ENCODE data around the gene WDFY4.

WDFY4 gene

DNA sequence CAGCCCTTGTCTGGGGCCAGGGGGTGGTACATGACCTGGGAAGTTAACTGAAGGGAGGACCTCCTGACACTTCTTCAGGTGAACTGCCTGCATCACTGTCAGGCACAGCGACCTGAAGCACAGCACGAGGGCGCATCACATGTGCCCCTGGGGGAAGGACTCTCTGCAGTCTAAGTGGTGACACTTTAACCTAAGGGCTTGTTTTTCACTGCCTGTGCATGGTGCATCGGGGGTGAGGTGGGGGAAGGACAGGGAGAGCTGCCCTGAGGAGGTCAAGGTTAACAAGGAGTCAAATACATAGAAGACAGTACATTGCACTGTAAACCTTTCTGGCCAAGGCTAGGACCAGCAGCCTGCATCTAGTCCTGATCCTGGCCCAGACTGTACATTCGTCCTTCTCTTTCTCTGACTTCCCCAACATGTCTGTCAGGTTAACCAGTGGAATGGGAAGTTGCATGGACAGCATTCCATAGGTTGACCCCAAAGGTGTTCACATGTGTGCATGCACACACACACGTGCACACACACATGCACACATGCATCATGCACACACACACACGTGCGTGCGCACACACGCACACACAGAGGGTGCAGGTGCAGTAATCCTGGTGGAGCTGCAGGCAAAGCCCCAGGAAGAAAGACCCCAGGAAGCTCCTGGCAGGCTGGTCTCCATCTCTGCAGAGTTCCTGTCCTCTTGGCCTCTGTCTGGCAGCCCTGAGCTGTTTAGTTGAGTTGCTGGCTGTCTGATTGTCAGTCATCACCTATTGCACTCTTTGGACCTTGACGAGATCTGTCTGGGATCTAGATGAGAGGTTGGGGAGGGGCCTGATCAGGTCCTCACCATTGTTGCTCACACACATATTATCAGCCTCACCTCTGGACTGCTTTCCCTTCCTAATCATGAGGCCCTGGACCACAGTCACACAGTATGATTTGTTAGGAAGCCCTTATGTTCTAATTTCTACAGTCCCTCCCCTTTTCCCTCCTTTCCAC is 37.8 kb downstream of the WDFY4 start:
- no peak for DNase-seq
- Histone ChIP-seq H3K4me3 (ENCODE audit: low read depth, low read length) (no peak overlapping the region), H3K9me3 (ENCODE audit: severe bottlenecking) (no peaks in the 10 kb centered on the region), H3K27ac (no peak overlapping the region), H3K27me3 (ENCODE audit: insufficient read depth, low read depth, severe bottlenecking) (peaks cover 19% of the 10 kb centered on the region), H3K36me3 (no peaks in the 10 kb centered on the region)
- TF ChIP-seq, protein P1, sequence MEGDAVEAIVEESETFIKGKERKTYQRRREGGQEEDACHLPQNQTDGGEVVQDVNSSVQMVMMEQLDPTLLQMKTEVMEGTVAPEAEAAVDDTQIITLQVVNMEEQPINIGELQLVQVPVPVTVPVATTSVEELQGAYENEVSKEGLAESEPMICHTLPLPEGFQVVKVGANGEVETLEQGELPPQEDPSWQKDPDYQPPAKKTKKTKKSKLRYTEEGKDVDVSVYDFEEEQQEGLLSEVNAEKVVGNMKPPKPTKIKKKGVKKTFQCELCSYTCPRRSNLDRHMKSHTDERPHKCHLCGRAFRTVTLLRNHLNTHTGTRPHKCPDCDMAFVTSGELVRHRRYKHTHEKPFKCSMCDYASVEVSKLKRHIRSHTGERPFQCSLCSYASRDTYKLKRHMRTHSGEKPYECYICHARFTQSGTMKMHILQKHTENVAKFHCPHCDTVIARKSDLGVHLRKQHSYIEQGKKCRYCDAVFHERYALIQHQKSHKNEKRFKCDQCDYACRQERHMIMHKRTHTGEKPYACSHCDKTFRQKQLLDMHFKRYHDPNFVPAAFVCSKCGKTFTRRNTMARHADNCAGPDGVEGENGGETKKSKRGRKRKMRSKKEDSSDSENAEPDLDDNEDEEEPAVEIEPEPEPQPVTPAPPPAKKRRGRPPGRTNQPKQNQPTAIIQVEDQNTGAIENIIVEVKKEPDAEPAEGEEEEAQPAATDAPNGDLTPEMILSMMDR (IDR thresholded peaks at IDR 0.05; ENCODE audit: low read depth, low read length), result no peak

DNA sequence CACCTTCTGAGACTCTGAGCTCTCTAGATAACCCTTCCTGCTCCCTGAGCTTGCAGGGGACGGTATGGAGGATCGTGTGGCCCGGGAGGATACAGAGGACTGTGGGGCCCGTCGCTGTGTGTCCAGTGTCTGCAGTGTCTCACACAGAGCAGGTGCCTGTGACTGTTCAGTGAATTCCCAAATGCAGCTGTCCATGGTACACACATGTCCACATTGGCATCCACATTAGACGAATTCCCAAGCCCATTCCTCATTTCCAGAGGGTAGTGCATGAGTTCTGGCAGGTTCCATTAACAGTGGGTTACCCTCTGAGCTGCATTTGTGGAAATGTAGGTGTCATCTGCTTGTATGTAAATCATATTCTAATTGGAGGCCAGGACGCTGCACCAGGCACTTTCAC is 39.5 kb downstream of the WDFY4 start:
- H3K27ac ChIP-seq, result no peak overlapping the region
- H3K9me3 ChIP-seq (ENCODE audit: severe bottlenecking), result no peaks in the 10 kb centered on the region
- peaks cover 19% of the 10 kb centered on the region for H3K27me3 ChIP-seq (ENCODE audit: insufficient read depth, low read depth, severe bottlenecking)
- no peaks in the 10 kb centered on the region for H3K36me3 ChIP-seq
- H3K4me3 ChIP-seq (ENCODE audit: low read depth, low read length), result no peak overlapping the region
- DNase-seq, result no peak
- TF ChIP-seq, protein P1 (IDR thresholded peaks at IDR 0.05; ENCODE audit: low read depth, low read length), result no peak

DNA sequence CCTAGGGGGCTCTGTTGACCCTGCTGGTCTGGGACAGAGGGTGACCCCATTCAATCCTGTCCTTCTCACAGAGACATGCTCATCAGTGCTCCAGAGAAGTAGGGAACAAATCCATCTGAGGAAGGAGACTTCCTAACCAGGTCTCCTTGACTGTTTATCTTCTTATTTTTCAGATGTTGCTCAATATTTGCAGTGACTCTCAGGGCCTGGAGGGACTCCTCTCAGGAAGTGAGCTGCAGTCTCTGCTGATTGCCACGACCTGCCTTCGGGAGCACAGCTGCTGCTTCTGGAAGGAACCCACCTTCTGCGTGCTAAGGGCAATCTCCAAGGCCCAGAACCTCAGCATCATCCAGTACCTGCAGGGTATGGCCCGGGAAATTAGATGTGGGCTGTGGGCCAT is 41.0 kb downstream of the WDFY4 start:
- no peak for DNase-seq
- Histone ChIP-seq H3K27ac (no peak overlapping the region), H3K4me3 (ENCODE audit: low read depth, low read length) (no peak overlapping the region), H3K36me3 (no peaks in the 10 kb centered on the region), H3K27me3 (ENCODE audit: insufficient read depth, low read depth, severe bottlenecking) (peaks cover 20% of the 10 kb centered on the region), H3K9me3 (ENCODE audit: severe bottlenecking) (no peaks in the 10 kb centered on the region)
- TF ChIP-seq, protein P1 (IDR thresholded peaks at IDR 0.05; ENCODE audit: low read depth, low read length), result no peak

DNA sequence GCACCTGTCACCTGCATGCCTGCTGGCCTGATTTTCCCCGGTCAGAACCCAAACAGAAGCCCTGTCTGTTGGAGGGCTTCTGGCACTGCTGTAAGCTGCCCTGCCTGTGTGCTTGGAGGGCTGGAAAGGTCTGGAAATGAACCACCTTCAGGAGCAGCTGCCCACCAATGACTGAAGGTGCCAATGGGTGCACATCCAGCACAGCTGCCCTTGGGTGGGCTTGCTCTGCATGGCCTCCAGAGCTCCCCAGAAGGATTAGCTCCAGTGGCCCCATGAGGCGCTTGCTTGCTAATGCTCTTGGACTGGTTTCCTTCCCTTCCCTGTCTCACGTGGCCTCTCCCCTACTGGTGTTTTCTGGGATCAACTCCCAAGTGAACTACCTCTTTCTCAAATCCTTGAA is 43.2 kb downstream of the WDFY4 start:
- no peaks in the 10 kb centered on the region for H3K36me3 ChIP-seq
- peaks cover 28% of the 10 kb centered on the region for H3K27me3 ChIP-seq (ENCODE audit: insufficient read depth, low read depth, severe bottlenecking)
- no peak overlapping the region for H3K4me3 ChIP-seq (ENCODE audit: low read depth, low read length)
- TF ChIP-seq, protein P1 (IDR thresholded peaks at IDR 0.05; ENCODE audit: low read depth, low read length), result no peak
- no peak overlapping the region for H3K27ac ChIP-seq
- no peak for DNase-seq
- H3K9me3 ChIP-seq (ENCODE audit: severe bottlenecking), result no peaks in the 10 kb centered on the region

DNA sequence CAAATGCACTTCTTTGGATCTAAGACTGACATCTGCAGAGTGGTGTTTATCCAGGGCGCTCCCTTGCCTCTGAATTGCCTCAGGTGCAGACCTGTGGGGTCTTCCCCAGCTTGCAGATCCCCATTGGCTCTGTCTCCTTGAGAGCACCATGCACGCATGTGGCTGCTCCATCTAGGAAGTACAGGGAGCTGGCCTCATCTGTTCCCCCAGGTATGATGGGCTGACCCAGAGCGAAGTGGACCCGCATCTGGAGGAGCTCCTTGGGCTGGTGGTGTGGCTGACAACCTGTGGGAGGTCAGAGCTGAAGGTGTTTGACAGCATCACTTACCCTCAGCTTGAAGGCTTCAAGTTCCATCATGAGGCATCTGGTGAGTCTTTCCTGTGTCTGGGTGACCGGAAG is 44.5 kb downstream of the WDFY4 start:
- Histone ChIP-seq H3K27ac (no peak overlapping the region), H3K27me3 (ENCODE audit: insufficient read depth, low read depth, severe bottlenecking) (peaks cover 22% of the 10 kb centered on the region), H3K9me3 (ENCODE audit: severe bottlenecking) (no peaks in the 10 kb centered on the region), H3K36me3 (no peaks in the 10 kb centered on the region), H3K4me3 (ENCODE audit: low read depth, low read length) (no peak overlapping the region)
- TF ChIP-seq, protein P1 (IDR thresholded peaks at IDR 0.05; ENCODE audit: low read depth, low read length), result no peak
- DNase-seq, result no peak
